ENCODE data around the gene FBXL14. TPM values are rescaled to one million over a fixed set of nuclear protein-coding genes. Genes with fewer than 3 reads are reported as not detected.
"Not testable (repeated sequence)": the region's sequence is repeated elsewhere in the genome, so short reads cannot be mapped to it uniquely, and the experiment has no call there.

Gene FBXL14
- polyA plus RNA-seq, 3 donors: 4.7 to 8.0 (median 7.8) TPM

GRCh38 chr12:1581973-1582708, 12.2 kb downstream of the FBXL14 start:
- no peak overlapping the region for H3K27ac ChIP-seq (ENCODE audit: low read depth, low read length)
- WGBS, 3 donors: 80 to 89% (median 84%) methylated on average over 11 of the region's 11 CpGs

GRCh38 chr12:1580526-1580925, 13.9 kb downstream of the FBXL14 start:
- WGBS, 3 donors: 96 to 100% (median 98%) methylated on average over 3 of the region's 3 CpGs

GRCh38 chr12:1579651-1580435, 14.5 kb downstream of the FBXL14 start:
- no peak overlapping the region for H3K27ac ChIP-seq (ENCODE audit: low read depth, low read length)
- WGBS, 3 donors: 90 to 92% (median 91%) methylated on average over 11 of the region's 11 CpGs

More at GRCh38 chr12:1580526-1580925, 13.9 kb downstream of the FBXL14 start:
- H3K27ac ChIP-seq (ENCODE audit: low read depth, low read length): no peak overlapping the region

- 20 to 46% (median 46%) methylated on average over 21 of the region's 21 CpGs for whole genome bisulfite sequencing, 3 donors
- no peak overlapping the region for H3K27ac ChIP-seq (ENCODE audit: low read depth, low read length)
Observed at GRCh38 chr12:1576410-1577241, 17.8 kb downstream of the FBXL14 start.

- 23 to 27% (median 26%) methylated on average over 23 of the region's 23 CpGs for WGBS, 3 donors
- H3K27ac ChIP-seq (ENCODE audit: low read depth, low read length): no peak overlapping the region
Observed at GRCh38 chr12:1575408-1576401, 18.7 kb downstream of the FBXL14 start.

GRCh38 chr12:1574865-1575259, 19.5 kb downstream of the FBXL14 start:
- H3K27ac ChIP-seq (ENCODE audit: low read depth, low read length): no peak overlapping the region

GRCh38 chr12:1573960-1574864, 20.2 kb downstream of the FBXL14 start:
- WGBS, 3 donors: 76 to 85% (median 79%) methylated on average over 15 of the region's 15 CpGs
- no peak overlapping the region for H3K27ac ChIP-seq (ENCODE audit: low read depth, low read length)

More at GRCh38 chr12:1574865-1575259, 19.5 kb downstream of the FBXL14 start:
- 53 to 95% (median 59%) methylated on average over 1 of the region's 1 CpG for WGBS, 3 donors

GRCh38 chr12:1572731-1573130, 21.6 kb downstream of the FBXL14 start:
- no peak overlapping the region for H3K27ac ChIP-seq (ENCODE audit: low read depth, low read length)
- WGBS, 3 donors: 59 to 74% (median 59%) methylated on average over 5 of the region's 5 CpGs

GRCh38 chr12:1567852-1568251, 26.5 kb downstream of the FBXL14 start:
- H3K27ac ChIP-seq (ENCODE audit: low read depth, low read length): no peak overlapping the region
- WGBS, 3 donors: 96 to 98% (median 97%) methylated on average over 6 of the region's 6 CpGs

- no peak overlapping the region for H3K27ac ChIP-seq (ENCODE audit: low read depth, low read length)
- 83 to 85% (median 85%) methylated on average over 24 of the region's 24 CpGs for WGBS, 3 donors
Observed at GRCh38 chr12:1566449-1567135, 27.8 kb downstream of the FBXL14 start.

GRCh38 chr12:1565172-1565571, 29.2 kb downstream of the FBXL14 start:
- no peak overlapping the region for H3K27ac ChIP-seq (ENCODE audit: low read depth, low read length)
- 93 to 95% (median 94%) methylated on average over 5 of the region's 5 CpGs for WGBS, 3 donors

- H3K27ac ChIP-seq (ENCODE audit: low read depth, low read length): no peak overlapping the region
- 84 to 90% (median 87%) methylated on average over 2 of the region's 2 CpGs for WGBS, 3 donors
Observed at GRCh38 chr12:1564067-1564466, 30.3 kb downstream of the FBXL14 start.

GRCh38 chr12:1562813-1563407, 31.5 kb downstream of the FBXL14 start:
- no peak overlapping the region for H3K27ac ChIP-seq (ENCODE audit: low read depth, low read length)
- 79 to 90% (median 86%) methylated on average over 18 of the region's 18 CpGs for WGBS, 3 donors

- no peak overlapping the region for H3K27ac ChIP-seq (ENCODE audit: low read depth, low read length)
- WGBS, 3 donors: 91 to 94% (median 92%) methylated on average over 6 of the region's 6 CpGs
Observed at GRCh38 chr12:1560704-1561103, 33.7 kb downstream of the FBXL14 start.

- WGBS, 3 donors: 48 to 76% (median 67%) methylated on average over 6 of the region's 6 CpGs
- no peak overlapping the region for H3K27ac ChIP-seq (ENCODE audit: low read depth, low read length)
Observed at GRCh38 chr12:1559676-1560091, 34.7 kb downstream of the FBXL14 start.

- not testable (repeated sequence) for H3K27ac ChIP-seq (ENCODE audit: low read depth, low read length)
- WGBS, 3 donors: 90 to 97% (median 94%) methylated on average over 15 of the region's 15 CpGs
Observed at GRCh38 chr12:1558108-1558507, 36.3 kb downstream of the FBXL14 start.
